Endothelial cell of umbilical vein (primary cell): ENCODE measurements around the gene ZNF398. TPM values are rescaled to one million over a fixed set of nuclear protein-coding genes. Genes with fewer than 3 reads are reported as not detected.

Experiments
- BruUV-seq: library from RNA; stranded (reverse); fragments of 400-500 nt; replicated peaks from 2 replicates; lab custom pipeline; 2021; lab: Mats Ljungman, UMichigan
- CTCF ChIA-PET: fragments of 300-600, 350-600 bp; sonication (Branson Sonifier 250); formaldehyde crosslinking; loops from one replicate; lab custom pipeline; 2021; ENCODE audit warnings: antibody characterized with exemption, inconsistent platforms; lab: Charles Lee
- POLR2A ChIA-PET: fragments of 300-600, 350-600 bp; sonication (Branson Sonifier 250); formaldehyde crosslinking; loops from one replicate; lab custom pipeline; 2021; ENCODE audit warnings: antibody characterized with exemption, inconsistent platforms; lab: Charles Lee
- DNase-seq: peaks from one replicate; pipeline ENCODE4 v3.0.0-alpha.2; 2011; ENCODE audit warnings: low read depth, low spot score
- FAIRE-seq: peaks from 2 replicates; lab custom pipeline; 2011; peaks lifted over from hg19 to GRCh38; lab: Jason Lieb, UNC
- H2AFZ ChIP-seq: 2 replicates; pipeline ENCODE4 v1.6.0; 2012; ENCODE audit warnings: low read depth, low read length, control low read depth, inconsistent platforms
- H3K27ac ChIP-seq: 2 replicates; pipeline ENCODE4 v1.5.1; 2011; ENCODE audit warnings: low read depth, mild to moderate bottlenecking, control low read depth, low read length, moderate library complexity; ENCODE audit not compliant: insufficient read depth
- H3K27me3 ChIP-seq, 2 experiments: 2 replicates each; pipeline versions ENCODE4 v1.6.0 to v1.6.1; 2011; ENCODE audit warnings: low read length in 2 of 2, mixed read lengths in 1 of 2; ENCODE audit not compliant: control insufficient read depth in 2 of 2, insufficient read depth in 2 of 2
- H3K36me3 ChIP-seq, 2 experiments: 2 replicates in 1 of 2; 3 replicates in 1 of 2; pipeline ENCODE4 v1.5.1; 2011; ENCODE audit warnings: low read length in 2 of 2, mild to moderate bottlenecking in 1 of 2, moderate library complexity in 1 of 2; ENCODE audit not compliant: control insufficient read depth in 2 of 2, insufficient read depth in 2 of 2; ENCODE audit errors: extremely low read depth in 1 of 2
- H3K4me1 ChIP-seq: 3 replicates; pipeline ENCODE4 v1.5.1; 2011; ENCODE audit warnings: mild to moderate bottlenecking, low read length; ENCODE audit not compliant: control insufficient read depth, insufficient read depth; ENCODE audit errors: extremely low read depth
- H3K4me2 ChIP-seq: 2 replicates; pipeline ENCODE4 v1.6.1; 2011; ENCODE audit warnings: low read length, control low read depth, mixed read lengths; ENCODE audit not compliant: insufficient read depth
- H3K4me3 ChIP-seq, 3 experiments: fragments of 200-600 bp in 1 of 3; sonication (generic), shearing (Covaris generic) in 1 of 3; replicated peaks in 1 of 3; 2 replicates each; pipeline ENCODE4 v1.5.1; 2011 to 2016; ENCODE audit warnings: control low read depth in 3 of 3, low read length in 3 of 3, mild to moderate bottlenecking in 2 of 3, inconsistent platforms in 1 of 3, low read depth in 1 of 3, moderate library complexity in 1 of 3; ENCODE audit not compliant: insufficient read depth in 1 of 3
- H3K79me2 ChIP-seq: 2 replicates; pipeline ENCODE4 v1.6.0; 2012; ENCODE audit warnings: low read length, inconsistent platforms; ENCODE audit not compliant: control insufficient read depth, insufficient read depth
- H3K9ac ChIP-seq: replicated peaks from 2 replicates; pipeline ENCODE3; 2011; ENCODE audit warnings: low read length, control low read depth; ENCODE audit not compliant: insufficient read depth; ENCODE audit errors: extremely low read depth
- H3K9me1 ChIP-seq: replicated peaks from 3 replicates; pipeline ENCODE4 v1.6.0; 2011; ENCODE audit warnings: mild to moderate bottlenecking, low read length; ENCODE audit not compliant: control insufficient read depth, insufficient read depth; ENCODE audit errors: extremely low read depth
- H3K9me3 ChIP-seq: replicated peaks from 2 replicates; pipeline ENCODE4 v1.5.1; 2012; ENCODE audit warnings: low read length, inconsistent platforms; ENCODE audit not compliant: control insufficient read depth, insufficient read depth
- H4K20me1 ChIP-seq: replicated peaks from 2 replicates; pipeline ENCODE3; 2011; ENCODE audit warnings: mild to moderate bottlenecking, low read length; ENCODE audit not compliant: control insufficient read depth, insufficient read depth; ENCODE audit errors: extremely low read depth
- CTCF ChIP-seq, 2 donors: IDR thresholded peaks; 1 replicate in 1 of 2; 2 replicates in 1 of 2; pipeline ENCODE4 v1.5.1; 2011; ENCODE audit warnings: low read length in 2 of 2, mild to moderate bottlenecking in 2 of 2, moderate library complexity in 2 of 2, control low read depth in 1 of 2, inconsistent platforms in 1 of 2, low read depth in 1 of 2; ENCODE audit not compliant: insufficient read depth in 1 of 2; ENCODE audit errors: extremely low read depth in 1 of 2
- EZH2 ChIP-seq: IDR thresholded peaks from 2 replicates; pipeline ENCODE4 v1.6.1; 2012; ENCODE audit warnings: borderline replicate concordance, low read depth, mild to moderate bottlenecking, moderate library complexity, low read length, inconsistent platforms; ENCODE audit not compliant: severe bottlenecking
- FOS ChIP-seq: IDR thresholded peaks from 2 replicates; pipeline ENCODE4 v1.6.1; 2011; ENCODE audit warnings: mild to moderate bottlenecking, low read length, moderate library complexity, borderline replicate concordance; ENCODE audit not compliant: insufficient read depth
- GATA2 ChIP-seq: IDR thresholded peaks from 2 replicates; pipeline ENCODE4 v1.7.0; 2011; ENCODE audit warnings: low read depth, mild to moderate bottlenecking, moderate library complexity, mixed read lengths, low read length; ENCODE audit not compliant: insufficient read length, insufficient read depth
- JUN ChIP-seq: IDR thresholded peaks from 2 replicates; pipeline ENCODE4 v1.6.1; 2011; ENCODE audit warnings: borderline replicate concordance, low read depth; ENCODE audit not compliant: insufficient read length, insufficient read depth
- MYC ChIP-seq: IDR thresholded peaks from one replicate; pipeline ENCODE4 v1.6.1; 2011; ENCODE audit warnings: mild to moderate bottlenecking, low read depth, low read length
- POLR2A ChIP-seq: IDR thresholded peaks from 2 replicates; pipeline ENCODE4 v1.6.1; 2012; ENCODE audit warnings: low read depth, mild to moderate bottlenecking, control low read depth, low read length
- POLR2AphosphoS5 ChIP-seq: IDR thresholded peaks from 2 replicates; pipeline ENCODE4 v1.6.1; 2012; ENCODE audit warnings: low read depth, mild to moderate bottlenecking, control low read depth, low read length, moderate library complexity; ENCODE audit not compliant: insufficient read depth
- dilution Hi-C: fragments of 300-500 bp; cut with MboI; formaldehyde crosslinking; loops from one replicate; pipeline ENCODE4 v1.15.0; 2019; ENCODE audit warnings: low sequenced_read_pairs; ENCODE audit not compliant: extremely low pct_ligation_motif_present
- intact Hi-C: fragments of 100-400 bp; cut with micrococcal nuclease; formaldehyde crosslinking; loops from one replicate; pipeline ENCODE4 v1.10.0; 2022
- polyA plus RNA-seq, 4 experiments: library from polyadenylated mRNA; depleted of rRNA in 3 of 4; stranded (reverse) in 3 of 4; unstranded in 1 of 4; fragments of >200 nt; gene quantifications; 2 replicates each; pipeline versions ENCODE4 v1.2.1 to v1.2.3, GENCODE V29; 2011 to 2012; ENCODE audit warnings: missing spikeins in 1 of 4
- total RNA-seq: library from RNA; stranded (reverse); gene quantifications from 2 replicates; pipeline ENCODE4 v1.2.3, GENCODE V29; 2021
- TF ChIP-seq, protein P1 (sequence below): IDR thresholded peaks from 2 replicates; pipeline ENCODE4 v1.6.1; 2011; ENCODE audit not compliant: insufficient read depth, insufficient read length

The ZNF398 gene
- total and polyA plus RNA-seq, 2 donors (not counting 3 experiments of a cell fraction or from before 2014, with no cell fraction given): 7.5 to 10.6 TPM

GRCh38 chr7:149205690-149206381, 58.6 kb downstream of the ZNF398 start:
- dilution Hi-C loops (no loop called here), intact Hi-C loops (no loop called here)
- BruUV-seq: no TSS peak
- no peak overlapping the region for H3K4me3 ChIP-seq
- peaks cover 4% of the 10 kb centered on the region for H3K4me1 ChIP-seq
- H3K9me3 ChIP-seq: no peaks in the 10 kb centered on the region
- no peaks in the 10 kb centered on the region for H3K27me3 ChIP-seq
- no peak for TF ChIP-seq EZH2
- no peak for TF ChIP-seq FOS
- no peak for TF ChIP-seq POLR2AphosphoS5
- no peak for TF ChIP-seq POLR2A
- no peak for TF ChIP-seq JUN
- TF ChIP-seq, protein P1, sequence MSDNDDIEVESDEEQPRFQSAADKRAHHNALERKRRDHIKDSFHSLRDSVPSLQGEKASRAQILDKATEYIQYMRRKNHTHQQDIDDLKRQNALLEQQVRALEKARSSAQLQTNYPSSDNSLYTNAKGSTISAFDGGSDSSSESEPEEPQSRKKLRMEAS: no peak
- TF ChIP-seq CTCF (IDR thresholded peaks at IDR 0.05; ENCODE audit: extremely low read depth in 1 of 2, insufficient read depth in 1 of 2, low read depth in 1 of 2, low read length in 2 of 2): no peak
- TF ChIP-seq GATA2: no peak
- no peak for TF ChIP-seq MYC
- H4K20me1 ChIP-seq: no peaks in the 10 kb centered on the region
- no peak overlapping the region for H2AFZ ChIP-seq
- no peaks in the 10 kb centered on the region for H3K9me1 ChIP-seq
- H3K36me3 ChIP-seq: peaks cover 9 to 47% of the 10 kb centered on the region in 2 experiments
- no peak overlapping the region for H3K9ac ChIP-seq
- peaks cover 31% of the 10 kb centered on the region for H3K79me2 ChIP-seq
- DNase-seq (no peak), FAIRE-seq (no peak)
- no peak overlapping the region for H3K27ac ChIP-seq
- ChIA-PET POLR2A (no interaction called here), CTCF (no interaction called here)
- no peak overlapping the region for H3K4me2 ChIP-seq
